ENCODE results near the gene EXD3. TPM values are rescaled to one million over a fixed set of nuclear protein-coding genes. Genes with fewer than 3 reads are reported as not detected.

The EXD3 gene
- total and polyA plus RNA-seq, 9 of the 15 experiments (the other 6 are each of a cell fraction or from before 2014, with no cell fraction given) = 0.29 to 12.5 (median 3.9) TPM

DNA sequence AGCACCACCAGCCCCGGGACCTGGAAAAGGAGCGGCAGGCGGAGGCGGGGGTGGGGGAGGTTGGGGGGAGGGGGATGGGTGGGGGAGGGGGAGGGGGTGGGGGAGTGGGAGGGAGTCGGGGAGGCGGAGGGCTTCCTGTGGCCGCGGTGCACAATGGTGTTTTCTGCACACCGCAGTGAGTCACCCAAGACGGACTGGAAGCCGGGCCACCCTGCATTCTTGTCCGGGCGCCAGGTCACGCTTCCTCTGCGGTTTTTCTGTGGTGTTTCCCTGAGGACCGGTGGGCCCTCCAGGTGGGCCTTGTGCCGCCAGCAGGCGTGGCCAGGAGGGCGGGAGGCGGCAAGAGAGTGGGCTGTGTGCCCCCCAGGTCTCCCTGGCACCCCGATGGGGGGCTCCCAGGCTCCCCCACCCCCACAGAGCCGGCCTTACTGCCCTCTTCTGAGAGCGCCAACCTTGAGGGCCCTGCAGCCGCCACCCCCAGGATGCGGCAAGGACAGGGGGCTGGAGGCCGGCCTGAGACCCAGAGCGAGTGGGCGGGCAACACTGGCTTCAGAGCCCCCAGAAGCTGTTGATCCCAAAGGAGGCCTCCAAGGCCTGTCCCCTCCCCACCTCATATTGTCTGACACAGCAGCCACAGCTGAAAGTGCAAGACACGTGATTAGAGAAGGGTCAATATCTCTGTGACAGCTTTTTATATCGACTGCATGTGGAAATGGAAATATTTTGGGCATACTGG lies 11.1 kb downstream of the EXD3 start (continued):
- TF ChIP-seq ZNF707 (CRISPR knock-in tag; conservative IDR thresholded peaks at IDR 0.05) = no peak
- TF ChIP-seq ARID1B (IDR thresholded peaks at IDR 0.05) = peak; percentile 61
- TF ChIP-seq JUND (IDR thresholded peaks at IDR 0.05; ENCODE audit: borderline replicate concordance, low read depth, low read length) = peak; percentile 91
- TF ChIP-seq JUND (tag; IDR thresholded peaks at IDR 0.05; ENCODE audit: borderline replicate concordance, low read depth, low read length) = peak; percentile 62; the same call in 1 of the 3 replicates
- no peak for TF ChIP-seq HDAC2 (IDR thresholded peaks at IDR 0.05)
- TF ChIP-seq POLR2G (IDR thresholded peaks at IDR 0.05; ENCODE audit: low read depth, low read length) = no peak; the same call in 1 of the 2 replicates
- peak; percentile 63 for TF ChIP-seq EGR1 (conservative IDR thresholded peaks at IDR 0.05)
- TF ChIP-seq, protein P1, sequence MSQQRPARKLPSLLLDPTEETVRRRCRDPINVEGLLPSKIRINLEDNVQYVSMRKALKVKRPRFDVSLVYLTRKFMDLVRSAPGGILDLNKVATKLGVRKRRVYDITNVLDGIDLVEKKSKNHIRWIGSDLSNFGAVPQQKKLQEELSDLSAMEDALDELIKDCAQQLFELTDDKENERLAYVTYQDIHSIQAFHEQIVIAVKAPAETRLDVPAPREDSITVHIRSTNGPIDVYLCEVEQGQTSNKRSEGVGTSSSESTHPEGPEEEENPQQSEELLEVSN (IDR thresholded peaks at IDR 0.05; ENCODE audit: borderline replicate concordance in 1 of 2, extremely low read depth in 1 of 2, insufficient read depth in 1 of 2, insufficient read length in 1 of 2, low read depth in 1 of 2, low read length in 1 of 2, poor library complexity in 1 of 2, severe bottlenecking in 1 of 2) = peak in 1 of 2 experiments; percentile 52
- TF ChIP-seq, protein P2, sequence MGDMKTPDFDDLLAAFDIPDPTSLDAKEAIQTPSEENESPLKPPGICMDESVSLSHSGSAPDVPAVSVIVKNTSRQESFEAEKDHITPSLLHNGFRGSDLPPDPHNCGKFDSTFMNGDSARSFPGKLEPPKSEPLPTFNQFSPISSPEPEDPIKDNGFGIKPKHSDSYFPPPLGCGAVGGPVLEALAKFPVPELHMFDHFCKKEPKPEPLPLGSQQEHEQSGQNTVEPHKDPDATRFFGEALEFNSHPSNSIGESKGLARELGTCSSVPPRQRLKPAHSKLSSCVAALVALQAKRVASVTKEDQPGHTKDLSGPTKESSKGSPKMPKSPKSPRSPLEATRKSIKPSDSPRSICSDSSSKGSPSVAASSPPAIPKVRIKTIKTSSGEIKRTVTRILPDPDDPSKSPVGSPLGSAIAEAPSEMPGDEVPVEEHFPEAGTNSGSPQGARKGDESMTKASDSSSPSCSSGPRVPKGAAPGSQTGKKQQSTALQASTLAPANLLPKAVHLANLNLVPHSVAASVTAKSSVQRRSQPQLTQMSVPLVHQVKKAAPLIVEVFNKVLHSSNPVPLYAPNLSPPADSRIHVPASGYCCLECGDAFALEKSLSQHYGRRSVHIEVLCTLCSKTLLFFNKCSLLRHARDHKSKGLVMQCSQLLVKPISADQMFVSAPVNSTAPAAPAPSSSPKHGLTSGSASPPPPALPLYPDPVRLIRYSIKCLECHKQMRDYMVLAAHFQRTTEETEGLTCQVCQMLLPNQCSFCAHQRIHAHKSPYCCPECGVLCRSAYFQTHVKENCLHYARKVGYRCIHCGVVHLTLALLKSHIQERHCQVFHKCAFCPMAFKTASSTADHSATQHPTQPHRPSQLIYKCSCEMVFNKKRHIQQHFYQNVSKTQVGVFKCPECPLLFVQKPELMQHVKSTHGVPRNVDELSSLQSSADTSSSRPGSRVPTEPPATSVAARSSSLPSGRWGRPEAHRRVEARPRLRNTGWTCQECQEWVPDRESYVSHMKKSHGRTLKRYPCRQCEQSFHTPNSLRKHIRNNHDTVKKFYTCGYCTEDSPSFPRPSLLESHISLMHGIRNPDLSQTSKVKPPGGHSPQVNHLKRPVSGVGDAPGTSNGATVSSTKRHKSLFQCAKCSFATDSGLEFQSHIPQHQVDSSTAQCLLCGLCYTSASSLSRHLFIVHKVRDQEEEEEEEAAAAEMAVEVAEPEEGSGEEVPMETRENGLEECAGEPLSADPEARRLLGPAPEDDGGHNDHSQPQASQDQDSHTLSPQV (IDR thresholded peaks at IDR 0.05) = peak; percentile 78
- no peak for TF ChIP-seq WHSC1 (IDR thresholded peaks at IDR 0.05; ENCODE audit: low read length)
- TF ChIP-seq NFIC (IDR thresholded peaks at IDR 0.05) = peak; percentile 82
- TF ChIP-seq NR3C1 (CRISPR knock-in tag; IDR thresholded peaks at IDR 0.05) = no peak
